ENCODE results near the gene PLAAT4. TPM values are rescaled to one million over a fixed set of nuclear protein-coding genes. Genes with fewer than 3 reads are reported as not detected.

The PLAAT4 gene
- total and polyA plus RNA-seq, 9 donors: 35.8 to 71.6 (median 62.5) TPM

- TF ChIP-seq EP300 (IDR thresholded peaks at IDR 0.05) (no peak), POLR2A (IDR thresholded peaks at IDR 0.05) (no peak), CTCF (IDR thresholded peaks at IDR 0.05) (no peak)
- H3K4me1 ChIP-seq (ENCODE audit: insufficient read depth): peaks cover 3% of the 10 kb centered on the region
- DNase-seq: no peak
- H3K4me3 ChIP-seq: peak overlapping the region; percentile 42
- H3K9me3 ChIP-seq: no peaks in the 10 kb centered on the region
- no peaks in the 10 kb centered on the region for H3K36me3 ChIP-seq
- 0 to 1% (median 0%) methylated on average over 13 of the region's 13 CpGs for WGBS, 3 donors
- H3K27ac ChIP-seq: peak overlapping the region; percentile 17 to 77
- H3K27me3 ChIP-seq: no peaks in the 10 kb centered on the region
- intact Hi-C loops (cut with DNase I): loop anchor here in 2 of 4 donors (5.0 to 10.0 kb wide), 2 partner anchors 131 to 454 kb away; no protein-coding TSS in a partner anchor
These were observed 45.4 kb upstream of the PLAAT4 start for GRCh38 chr11:63491240-63491587.

- DNase-seq: no peak
- H3K36me3 ChIP-seq: no peaks in the 10 kb centered on the region
- no peaks in the 10 kb centered on the region for H3K27me3 ChIP-seq
- H3K27ac ChIP-seq: peak overlapping the region in 1 of 2 donors; percentile 77
- 24 to 38% (median 34%) methylated on average over 11 of the region's 11 CpGs for WGBS, 3 donors
- H3K9me3 ChIP-seq: no peaks in the 10 kb centered on the region
- intact Hi-C loops (cut with DNase I): loop anchor here in 2 of 4 donors (5.0 to 10.0 kb wide), 2 partner anchors 130 to 453 kb away; no protein-coding TSS in a partner anchor
- H3K4me3 ChIP-seq: peak overlapping the region; percentile 42
- no peak for TF ChIP-seq POLR2A (IDR thresholded peaks at IDR 0.05)
- TF ChIP-seq CTCF (IDR thresholded peaks at IDR 0.05): no peak
- no peak for TF ChIP-seq EP300 (IDR thresholded peaks at IDR 0.05)
- H3K4me1 ChIP-seq (ENCODE audit: insufficient read depth): peaks cover 3% of the 10 kb centered on the region
These were observed 44.8 kb upstream of the PLAAT4 start for GRCh38 chr11:63491636-63492372.

GRCh38 chr11:63492441-63492840, 44.2 kb upstream of the PLAAT4 start:
- Histone ChIP-seq H3K4me3 (no peak overlapping the region), H3K27ac (no peak overlapping the region), H3K4me1 (ENCODE audit: insufficient read depth) (peaks cover 3% of the 10 kb centered on the region), H3K9me3 (no peaks in the 10 kb centered on the region), H3K27me3 (no peaks in the 10 kb centered on the region), H3K36me3 (no peaks in the 10 kb centered on the region)
- TF ChIP-seq CTCF (IDR thresholded peaks at IDR 0.05) (no peak), POLR2A (IDR thresholded peaks at IDR 0.05) (no peak), EP300 (IDR thresholded peaks at IDR 0.05) (no peak)
- intact Hi-C loops (cut with DNase I): loop anchor here in 2 of 4 donors (5.0 to 10.0 kb wide), 2 partner anchors 130 to 452 kb away; no protein-coding TSS in a partner anchor
- DNase-seq: no peak
- 96 to 100% (median 97%) methylated on average over 1 of the region's 1 CpG for WGBS, 3 donors

GRCh38 chr11:63493127-63493526, 43.5 kb upstream of the PLAAT4 start:
- no peak for TF ChIP-seq EP300 (IDR thresholded peaks at IDR 0.05)
- TF ChIP-seq CTCF (IDR thresholded peaks at IDR 0.05): no peak
- TF ChIP-seq POLR2A (IDR thresholded peaks at IDR 0.05): no peak
- peaks cover 3% of the 10 kb centered on the region for H3K4me1 ChIP-seq (ENCODE audit: insufficient read depth)
- H3K4me3 ChIP-seq: no peak overlapping the region
- no peaks in the 10 kb centered on the region for H3K9me3 ChIP-seq
- WGBS, 3 donors: 96 to 100% (median 97%) methylated on average over 1 of the region's 1 CpG
- intact Hi-C loops (cut with DNase I): loop anchor here in 2 of 4 donors (5.0 to 10.0 kb wide), 2 partner anchors 129 to 452 kb away; no protein-coding TSS in a partner anchor
- H3K36me3 ChIP-seq: no peaks in the 10 kb centered on the region
- no peak overlapping the region for H3K27ac ChIP-seq
- DNase-seq: no peak
- no peaks in the 10 kb centered on the region for H3K27me3 ChIP-seq

All from ovary (tissue), 9 donors.